PC-9 (cell line): Measurements from ENCODE around the gene ACY1. TPM values are rescaled to one million over a fixed set of nuclear protein-coding genes. Genes with fewer than 3 reads are reported as not detected.

ENCODE experiments used
- BruUV-seq: library from RNA; stranded (reverse); fragments of 400-500 nt; replicated peaks from 2 replicates; lab custom pipeline; 2021; lab: Mats Ljungman, UMichigan
- CTCF ChIA-PET: fragments of 300-600 bp; sonication (Branson Sonifier 250); formaldehyde crosslinking; loops from one replicate; lab custom pipeline; 2022; ENCODE audit warnings: antibody characterized with exemption; lab: Charles Lee
- POLR2A ChIA-PET: fragments of 300-600 bp; sonication (Branson Sonifier 250); formaldehyde crosslinking; loops from one replicate; lab custom pipeline; 2022; ENCODE audit warnings: antibody characterized with exemption; ENCODE audit not compliant: unreplicated experiment; lab: Charles Lee
- DNase-seq, 2 experiments: peaks; one replicate each; pipeline versions ENCODE4 v3.0.0 to v3.0.0-alpha.2; 2015 to 2022; ENCODE audit warnings: mixed read lengths in 1 of 2
- H2AFZ ChIP-seq: fragments of 200-600 bp; sonication (generic); 2 replicates; pipeline ENCODE4 v1.8.1; 2017; ENCODE audit warnings: antibody characterized with exemption
- H3F3A ChIP-seq: fragments of 200-600 bp; sonication (generic); 2 replicates; pipeline ENCODE4 v1.8.1; 2017; ENCODE audit warnings: antibody characterized with exemption, mild to moderate bottlenecking, low read depth; ENCODE audit not compliant: insufficient read depth
- H3K27ac ChIP-seq: fragments of 200-600 bp; sonication (generic); 2 replicates; pipeline ENCODE4 v1.6.1; 2016; ENCODE audit warnings: mixed run types
- H3K27me3 ChIP-seq: fragments of 200-600 bp; sonication (generic); 2 replicates; pipeline ENCODE4 v1.6.1; 2016; ENCODE audit warnings: low read depth, mixed run types; ENCODE audit not compliant: insufficient read depth
- H3K36me3 ChIP-seq: fragments of 200-600 bp; sonication (generic); 2 replicates; pipeline ENCODE4 v1.6.1; 2016; ENCODE audit warnings: low read depth, mixed run types
- H3K4me1 ChIP-seq: fragments of 200-600 bp; sonication (generic); replicated peaks from 2 replicates; pipeline ENCODE4 v1.6.1; 2016; ENCODE audit warnings: mixed run types; ENCODE audit not compliant: insufficient read depth
- H3K4me2 ChIP-seq: fragments of 200-600 bp; sonication (generic); 2 replicates; pipeline ENCODE4 v1.6.1; 2017; ENCODE audit warnings: mixed run types
- H3K4me3 ChIP-seq: fragments of 200-600 bp; sonication (generic); 2 replicates; pipeline ENCODE4 v1.6.1; 2016; ENCODE audit warnings: mixed run types
- H3K79me2 ChIP-seq: fragments of 200-600 bp; sonication (generic); 2 replicates; pipeline ENCODE4 v1.6.1; 2017; ENCODE audit warnings: low read depth, mixed run types
- H3K9me2 ChIP-seq: fragments of 200-600 bp; sonication (generic); 2 replicates; pipeline ENCODE4 v1.8.1; 2017; ENCODE audit warnings: mild to moderate bottlenecking; ENCODE audit not compliant: insufficient read depth
- H3K9me3 ChIP-seq: fragments of 200-600 bp; sonication (generic); 2 replicates; pipeline ENCODE4 v1.8.1; 2016; ENCODE audit warnings: low read depth; ENCODE audit not compliant: insufficient read depth
- H4K20me1 ChIP-seq: fragments of 200-600 bp; sonication (generic); 2 replicates; pipeline ENCODE4 v1.8.1; 2017; ENCODE audit not compliant: insufficient read depth
- EZH2 ChIP-seq: fragments of 200-600 bp; sonication (generic); IDR thresholded peaks from 2 replicates; pipeline ENCODE4 v1.8.0; 2017; ENCODE audit warnings: antibody characterized with exemption, low read depth
- intact Hi-C: fragments of 100-400 bp; cut with micrococcal nuclease; formaldehyde crosslinking; loops from one replicate; pipeline ENCODE4 v1.10.0; 2022; ENCODE audit not compliant: unreplicated experiment
- total RNA-seq: library from RNA; stranded (reverse); gene quantifications from 2 replicates; pipeline ENCODE4 v1.2.3, GENCODE V29; 2021
- TF ChIP-seq, protein P1 (sequence below): fragments of 200-600 bp; sonication (generic); conservative IDR thresholded peaks from 2 replicates; pipeline ENCODE4 v1.6.1; 2017; ENCODE audit warnings: mixed run types, antibody characterized with exemption, mild to moderate bottlenecking, moderate library complexity

Gene ACY1
- total RNA-seq, 1 experiment from 2014 or later: 52.2 TPM

DNA sequence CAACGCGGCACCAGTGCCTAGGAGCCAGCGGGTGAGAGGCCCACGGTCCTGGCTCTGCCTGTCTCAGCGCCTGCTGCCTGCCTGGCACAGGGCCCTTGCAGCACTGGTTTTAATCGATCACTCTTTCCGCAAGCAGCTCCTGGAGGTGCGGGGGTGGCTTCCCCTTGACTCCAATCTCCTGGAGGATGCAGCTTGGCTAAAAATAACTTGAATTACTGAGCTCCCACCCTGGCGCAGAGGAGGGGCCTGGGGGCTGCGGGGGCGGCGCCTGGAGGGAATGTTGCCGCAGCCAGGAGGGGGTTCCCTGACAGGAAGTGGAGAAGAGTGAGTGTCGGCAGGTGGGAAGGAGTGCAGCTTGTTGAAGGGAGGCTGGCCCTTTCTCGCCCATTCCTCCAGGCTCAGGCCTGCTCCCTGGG, 22.2 kb downstream of the ACY1 start:
- Histone ChIP-seq H3K4me3 (no peak overlapping the region), H3K36me3 (no peaks in the 10 kb centered on the region), H3F3A (no peaks in the 10 kb centered on the region), H4K20me1 (no peaks in the 10 kb centered on the region), H3K79me2 (no peaks in the 10 kb centered on the region), H3K4me2 (no peak overlapping the region), H3K9me3 (no peaks in the 10 kb centered on the region), H3K9me2 (no peaks in the 10 kb centered on the region), H2AFZ (no peak overlapping the region), H3K4me1 (0 out of 2 replicates have a peak, but pooled peaks cover 4% of the 10 kb centered on the region), H3K27ac (no peak overlapping the region), H3K27me3 (no peaks in the 10 kb centered on the region)
- BruUV-seq: no TSS peak
- TF ChIP-seq, protein P1, sequence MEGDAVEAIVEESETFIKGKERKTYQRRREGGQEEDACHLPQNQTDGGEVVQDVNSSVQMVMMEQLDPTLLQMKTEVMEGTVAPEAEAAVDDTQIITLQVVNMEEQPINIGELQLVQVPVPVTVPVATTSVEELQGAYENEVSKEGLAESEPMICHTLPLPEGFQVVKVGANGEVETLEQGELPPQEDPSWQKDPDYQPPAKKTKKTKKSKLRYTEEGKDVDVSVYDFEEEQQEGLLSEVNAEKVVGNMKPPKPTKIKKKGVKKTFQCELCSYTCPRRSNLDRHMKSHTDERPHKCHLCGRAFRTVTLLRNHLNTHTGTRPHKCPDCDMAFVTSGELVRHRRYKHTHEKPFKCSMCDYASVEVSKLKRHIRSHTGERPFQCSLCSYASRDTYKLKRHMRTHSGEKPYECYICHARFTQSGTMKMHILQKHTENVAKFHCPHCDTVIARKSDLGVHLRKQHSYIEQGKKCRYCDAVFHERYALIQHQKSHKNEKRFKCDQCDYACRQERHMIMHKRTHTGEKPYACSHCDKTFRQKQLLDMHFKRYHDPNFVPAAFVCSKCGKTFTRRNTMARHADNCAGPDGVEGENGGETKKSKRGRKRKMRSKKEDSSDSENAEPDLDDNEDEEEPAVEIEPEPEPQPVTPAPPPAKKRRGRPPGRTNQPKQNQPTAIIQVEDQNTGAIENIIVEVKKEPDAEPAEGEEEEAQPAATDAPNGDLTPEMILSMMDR: no peak
- POLR2A ChIA-PET: no interaction called here
- intact Hi-C loops: loop anchor here (2.0 kb wide), 1 partner anchor 47 kb away; no protein-coding TSS in a partner anchor
- CTCF ChIA-PET: interaction anchor here (0.5 kb wide), 1 partner anchor 50 kb away, joined by 3 read pairs; no protein-coding TSS in a partner anchor
- no peak for DNase-seq

DNA sequence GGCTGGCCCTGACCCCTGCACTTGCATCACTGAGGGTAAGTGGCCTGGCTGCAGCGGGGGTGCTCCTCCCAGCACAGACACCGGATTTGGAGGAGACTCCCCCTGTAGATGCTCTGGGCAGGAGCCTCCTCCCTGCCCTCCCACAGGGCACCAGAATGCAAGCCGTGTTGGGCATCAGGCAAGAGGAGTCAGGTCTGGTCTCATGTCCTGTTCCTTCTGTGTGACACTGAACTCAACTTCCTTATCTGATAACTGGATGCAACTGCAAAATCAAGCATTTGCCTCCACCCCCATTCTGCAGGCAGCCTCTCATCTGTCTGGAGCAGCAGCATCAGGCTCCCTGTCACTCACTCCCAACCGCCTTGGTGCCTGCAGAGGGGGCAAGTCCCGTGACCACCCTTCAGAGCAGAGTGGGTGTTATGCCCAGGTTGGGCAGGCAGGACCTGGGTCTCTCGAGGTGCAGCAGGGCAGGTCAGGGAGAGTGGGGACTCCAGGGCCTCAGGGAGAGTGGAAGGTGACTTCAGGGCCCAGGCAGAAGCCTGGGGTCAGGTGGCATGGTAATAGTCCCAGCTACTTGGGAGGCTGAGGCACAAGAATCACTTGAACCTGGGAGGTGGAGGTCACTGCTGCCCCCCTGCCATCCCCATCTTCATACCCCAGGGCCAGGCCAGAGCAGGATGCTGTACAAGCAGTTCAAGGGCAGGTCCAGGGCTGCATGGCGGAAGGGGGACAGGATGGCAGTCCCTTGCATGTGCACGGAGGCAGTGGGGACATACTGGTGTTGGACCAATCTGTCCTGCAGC, 22.9 kb downstream of the ACY1 start:
- H3F3A ChIP-seq: no peaks in the 10 kb centered on the region
- no peaks in the 10 kb centered on the region for H3K27me3 ChIP-seq
- H2AFZ ChIP-seq: no peak overlapping the region
- no peaks in the 10 kb centered on the region for H3K79me2 ChIP-seq
- CTCF ChIA-PET: interaction anchor here (0.5 kb wide), 1 partner anchor 50 kb away, joined by 3 read pairs; no protein-coding TSS in a partner anchor
- no peak for DNase-seq
- H3K4me2 ChIP-seq: no peak overlapping the region
- 0 out of 2 replicates have a peak, but pooled peaks cover 4% of the 10 kb centered on the region for H3K4me1 ChIP-seq
- intact Hi-C loops: no loop called here
- no peaks in the 10 kb centered on the region for H3K36me3 ChIP-seq
- no TSS peak for BruUV-seq
- POLR2A ChIA-PET: interaction anchor here (0.6 kb wide), 1 partner anchor 134 kb away, joined by 7 read pairs; no protein-coding TSS in a partner anchor
- no peaks in the 10 kb centered on the region for H4K20me1 ChIP-seq
- H3K4me3 ChIP-seq: no peak overlapping the region
- H3K9me3 ChIP-seq: no peaks in the 10 kb centered on the region
- H3K27ac ChIP-seq: no peak overlapping the region
- TF ChIP-seq, protein P1: no peak
- TF ChIP-seq EZH2: no peak
- H3K9me2 ChIP-seq: no peaks in the 10 kb centered on the region

DNA sequence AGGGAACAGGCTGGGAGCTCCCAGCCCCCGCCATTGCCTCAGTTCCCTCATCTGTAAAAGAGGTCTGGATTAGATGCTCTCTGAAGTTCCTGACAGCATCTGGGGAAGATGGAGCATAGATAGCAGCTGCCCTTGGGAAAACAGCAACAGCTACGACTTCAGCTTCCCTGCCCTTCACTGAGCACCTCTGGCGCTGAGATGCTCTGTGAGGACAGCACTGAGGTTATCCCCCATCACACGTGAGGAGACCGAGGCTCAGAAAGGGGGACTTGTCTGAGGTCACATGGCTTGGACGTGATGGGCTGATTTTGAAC, 23.4 kb downstream of the ACY1 start:
- CTCF ChIA-PET: no interaction called here
- POLR2A ChIA-PET: interaction anchor here (0.6 kb wide), 1 partner anchor 134 kb away, joined by 7 read pairs; no protein-coding TSS in a partner anchor
- no peak overlapping the region for H3K4me3 ChIP-seq
- no peak overlapping the region for H2AFZ ChIP-seq
- H3K4me2 ChIP-seq: no peak overlapping the region
- no peaks in the 10 kb centered on the region for H3K27me3 ChIP-seq
- no peak for DNase-seq
- H3K9me2 ChIP-seq: no peaks in the 10 kb centered on the region
- TF ChIP-seq, protein P1: no peak
- TF ChIP-seq EZH2: no peak
- no peaks in the 10 kb centered on the region for H3K9me3 ChIP-seq
- H3K27ac ChIP-seq: no peak overlapping the region
- H4K20me1 ChIP-seq: no peaks in the 10 kb centered on the region
- no peaks in the 10 kb centered on the region for H3K36me3 ChIP-seq
- BruUV-seq: no TSS peak
- intact Hi-C loops: no loop called here
- H3K4me1 ChIP-seq: no peaks in the 10 kb centered on the region
- H3K79me2 ChIP-seq: no peaks in the 10 kb centered on the region
- H3F3A ChIP-seq: no peaks in the 10 kb centered on the region
